ENCODE results near the gene HDAC4.

GRCh38 chr2:239299218-239299939 lies 101.4 kb downstream of the HDAC4 start:
- TF ChIP-seq CTCF (IDR thresholded peaks at IDR 0.05), result no peak
- TF ChIP-seq POLR2A (IDR thresholded peaks at IDR 0.05), result no peak
